Lung (tissue), 12 donors: ENCODE data around the gene VAT1. TPM values are rescaled to one million over a fixed set of nuclear protein-coding genes. Genes with fewer than 3 reads are reported as not detected.
"Not testable (repeated sequence)": the region's sequence is repeated elsewhere in the genome, so short reads cannot be mapped to it uniquely, and the experiment has no call there.

Source experiments
- ATAC-seq: fragments of 200-7000 bp; cut with Tn5 transposase; one replicate; pipeline ENCODE4 v1.9.1; 2020; ENCODE audit warnings: moderate number of reproducible peaks; ENCODE audit not compliant: insufficient read depth, low FRiP score
- DNase-seq, 3 donors: peaks; one replicate each; pipeline ENCODE4 v3.0.0-alpha.2; 2013 to 2017
- H3K27ac ChIP-seq, 2 donors: one replicate each; pipeline ENCODE4 v1.5.1; 2013; ENCODE audit warnings: mild to moderate bottlenecking in 2 of 2, moderate library complexity in 2 of 2, control low read depth in 1 of 2, inconsistent platforms in 1 of 2, low read depth in 1 of 2, low read length in 1 of 2
- H3K27me3 ChIP-seq, 3 donors: one replicate each; pipeline ENCODE4 v1.5.1; 2013; ENCODE audit warnings: low read length in 2 of 3; ENCODE audit not compliant: control insufficient read depth in 3 of 3, insufficient read depth in 3 of 3
- H3K36me3 ChIP-seq, 4 donors: one replicate each; pipeline ENCODE4 v1.5.1; 2013; ENCODE audit warnings: low read length in 4 of 4, mild to moderate bottlenecking in 1 of 4, moderate library complexity in 1 of 4; ENCODE audit not compliant: control insufficient read depth in 4 of 4, insufficient read depth in 4 of 4
- H3K4me1 ChIP-seq, 5 donors: one replicate each; pipeline ENCODE4 v1.5.1; 2013; ENCODE audit warnings: low read length in 5 of 5, mild to moderate bottlenecking in 2 of 5, moderate library complexity in 1 of 5; ENCODE audit not compliant: control insufficient read depth in 5 of 5, insufficient read depth in 5 of 5
- H3K4me3 ChIP-seq: one replicate; pipeline ENCODE4 v1.5.1; 2013; ENCODE audit warnings: mild to moderate bottlenecking, control low read depth, moderate library complexity
- H3K9ac ChIP-seq, 2 donors: one replicate each; pipeline ENCODE4 v1.5.1; 2013; ENCODE audit warnings: low read length in 2 of 2, control low read depth in 1 of 2; ENCODE audit not compliant: insufficient read depth in 1 of 2
- H3K9me3 ChIP-seq, 4 donors: one replicate each; pipeline ENCODE4 v1.5.1; 2013; ENCODE audit warnings: low read length in 3 of 4, mild to moderate bottlenecking in 1 of 4, moderate library complexity in 1 of 4; ENCODE audit not compliant: control insufficient read depth in 4 of 4, insufficient read depth in 3 of 4
- WGBS, 2 donors: extraction: QIAGEN DNeasy Blood & Tissue Kit; methylation state at CpG; one replicate each; pipeline ENCODE4 v1.1.7; 2013; 5-methylcytosine and 5-hydroxymethylcytosine counted together
- polyA plus RNA-seq, 2 donors: library from polyadenylated mRNA; stranded (reverse); fragments of 200-250 nt; gene quantifications; one replicate each; pipeline ENCODE4 v1.2.1, GENCODE V29; 2013
- total RNA-seq, 2 donors: library from RNA; depleted of rRNA in 1 of 2; stranded (reverse); fragments of >200 nt in 1 of 2; gene quantifications; one replicate each; pipeline ENCODE4 v1.2.1, GENCODE V29; 2014 to 2021
- TF ChIP-seq, protein P1 (sequence below): IDR thresholded peaks from 2 replicates; pipeline ENCODE4 v1.5.1; 2012; ENCODE audit warnings: mild to moderate bottlenecking; ENCODE audit errors: control extremely low read depth, extremely low read depth
- donor health status: control.
- donor health status: control.
- donor health status: Bipolar disorder and iron deficiency.
- donor health status: healthy.
- donor health status: DM: yes; HTN: yes; CAD: no.

The VAT1 gene
- total and polyA plus RNA-seq, 4 donors: 62.3 to 255 (median 121) TPM

DNA sequence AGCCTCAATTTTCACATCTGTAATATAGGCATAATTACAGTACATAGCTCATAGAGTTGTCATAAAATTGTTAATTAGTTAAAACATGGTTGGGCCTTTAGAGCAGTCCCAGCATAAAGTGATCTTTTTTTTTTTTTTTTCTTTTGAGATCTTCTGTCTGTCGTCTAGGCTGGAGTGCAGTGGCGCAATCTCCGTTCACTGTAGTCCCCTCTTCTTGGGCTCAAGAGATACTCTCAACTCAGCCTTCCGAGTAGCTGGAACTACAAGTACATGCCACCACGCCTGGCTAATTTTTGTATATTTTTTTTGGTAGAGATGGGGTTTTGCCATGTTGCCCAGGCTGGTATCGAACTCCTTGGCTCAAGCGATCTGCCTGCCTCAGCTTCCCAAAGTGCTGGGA is 33.9 kb upstream of the VAT1 start:
- ATAC-seq: no peak
- H3K27ac ChIP-seq: no peak overlapping the region
- 79 to 90% methylated on average over 7 of the region's 7 CpGs for WGBS, 2 donors
- no peaks in the 10 kb centered on the region for H3K27me3 ChIP-seq
- no peak overlapping the region for H3K9ac ChIP-seq
- no peak for DNase-seq
- peaks cover 2 to 5% (median 4%) of the 10 kb centered on the region in 4 donors for H3K36me3 ChIP-seq
- no peaks in the 10 kb centered on the region for H3K9me3 ChIP-seq
- no peaks in the 10 kb centered on the region for H3K4me1 ChIP-seq
- TF ChIP-seq, protein P1, sequence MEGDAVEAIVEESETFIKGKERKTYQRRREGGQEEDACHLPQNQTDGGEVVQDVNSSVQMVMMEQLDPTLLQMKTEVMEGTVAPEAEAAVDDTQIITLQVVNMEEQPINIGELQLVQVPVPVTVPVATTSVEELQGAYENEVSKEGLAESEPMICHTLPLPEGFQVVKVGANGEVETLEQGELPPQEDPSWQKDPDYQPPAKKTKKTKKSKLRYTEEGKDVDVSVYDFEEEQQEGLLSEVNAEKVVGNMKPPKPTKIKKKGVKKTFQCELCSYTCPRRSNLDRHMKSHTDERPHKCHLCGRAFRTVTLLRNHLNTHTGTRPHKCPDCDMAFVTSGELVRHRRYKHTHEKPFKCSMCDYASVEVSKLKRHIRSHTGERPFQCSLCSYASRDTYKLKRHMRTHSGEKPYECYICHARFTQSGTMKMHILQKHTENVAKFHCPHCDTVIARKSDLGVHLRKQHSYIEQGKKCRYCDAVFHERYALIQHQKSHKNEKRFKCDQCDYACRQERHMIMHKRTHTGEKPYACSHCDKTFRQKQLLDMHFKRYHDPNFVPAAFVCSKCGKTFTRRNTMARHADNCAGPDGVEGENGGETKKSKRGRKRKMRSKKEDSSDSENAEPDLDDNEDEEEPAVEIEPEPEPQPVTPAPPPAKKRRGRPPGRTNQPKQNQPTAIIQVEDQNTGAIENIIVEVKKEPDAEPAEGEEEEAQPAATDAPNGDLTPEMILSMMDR: no peak
- H3K4me3 ChIP-seq: no peak overlapping the region

DNA sequence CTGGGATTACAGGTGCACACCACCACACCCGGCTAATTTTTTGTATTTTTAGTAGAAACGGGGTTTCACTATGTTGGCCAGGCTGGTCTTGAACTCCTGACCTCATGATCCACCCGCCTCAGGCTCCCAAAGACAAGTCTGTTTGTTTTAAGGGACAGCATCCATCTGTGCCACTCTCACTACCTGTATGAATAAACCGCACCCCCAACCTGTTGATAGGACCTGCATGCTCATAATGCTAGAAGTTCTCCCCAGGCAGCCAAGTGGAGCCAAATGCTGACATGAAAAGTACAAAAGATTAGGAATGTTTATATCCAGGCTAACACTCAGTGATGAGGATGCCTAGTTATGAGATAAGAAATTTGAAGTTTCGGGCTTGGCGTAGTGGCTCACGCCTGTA is 30.8 kb upstream of the VAT1 start:
- not testable (repeated sequence) for H3K27ac ChIP-seq, ATAC-seq, DNase-seq, H3K36me3 ChIP-seq, H3K9me3 ChIP-seq, H3K9ac ChIP-seq, H3K4me1 ChIP-seq, H3K4me3 ChIP-seq, H3K27me3 ChIP-seq
- WGBS, 2 donors: 98% methylated on average over 7 of the region's 7 CpGs

DNA sequence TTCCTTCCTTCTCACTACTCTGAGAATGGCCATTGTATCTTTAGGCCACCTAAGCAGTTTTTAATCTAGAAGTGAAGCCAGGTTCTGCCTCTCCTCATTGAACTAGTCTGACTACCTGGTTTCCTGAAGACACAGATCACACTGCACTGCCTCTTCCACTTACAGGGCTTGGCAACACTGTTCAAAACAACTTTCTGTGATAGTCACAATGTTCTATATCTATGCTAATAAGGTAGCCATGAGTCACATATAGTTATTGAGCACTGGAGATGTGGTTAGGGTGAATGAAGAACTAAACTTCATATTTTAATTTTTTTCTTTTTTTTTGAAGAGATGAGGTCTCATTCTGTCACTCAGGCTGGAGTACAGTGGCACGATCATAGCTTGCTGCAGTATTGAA is 29.8 kb upstream of the VAT1 start:
- Histone ChIP-seq H3K27ac (no peak overlapping the region), H3K4me1 (no peaks in the 10 kb centered on the region), H3K4me3 (no peak overlapping the region), H3K9ac (no peak overlapping the region), H3K36me3 (peaks cover 3 to 9% (median 5%) of the 10 kb centered on the region in 4 donors), H3K9me3 (no peaks in the 10 kb centered on the region), H3K27me3 (no peaks in the 10 kb centered on the region)
- 95% methylated on average over 1 of the region's 1 CpG for WGBS, 2 donors
- DNase-seq (no peak), ATAC-seq (no peak)
- TF ChIP-seq, protein P1: no peak

DNA sequence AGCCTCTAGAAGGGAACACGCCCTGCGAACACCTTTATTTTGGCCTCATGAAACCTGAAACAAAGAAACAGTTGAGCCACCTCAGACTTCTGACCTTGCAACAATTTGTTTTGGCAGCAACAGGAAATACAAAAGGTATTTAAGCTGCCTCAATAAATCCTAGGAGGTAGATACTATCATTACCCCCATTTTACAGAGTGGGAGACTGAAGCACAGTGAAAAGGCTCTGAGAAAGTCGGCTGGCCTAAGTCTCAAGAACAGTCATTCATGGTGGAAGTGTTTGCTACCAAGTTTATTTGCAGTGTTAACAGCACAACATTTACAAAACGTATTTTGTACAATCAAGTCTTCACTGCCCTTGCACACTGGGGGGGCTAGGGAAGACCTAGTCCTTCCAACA is 21.8 kb upstream of the VAT1 start:
- no peak overlapping the region for H3K27ac ChIP-seq
- TF ChIP-seq, protein P1: no peak
- ATAC-seq (no peak), DNase-seq (no peak)
- 92 to 93% methylated on average over 4 of the region's 4 CpGs for WGBS, 2 donors
- no peak overlapping the region for H3K4me3 ChIP-seq
- H3K36me3 ChIP-seq: peaks cover 0 to 3% (median 0%) of the 10 kb centered on the region in 4 donors
- no peaks in the 10 kb centered on the region for H3K27me3 ChIP-seq
- no peaks in the 10 kb centered on the region for H3K9me3 ChIP-seq
- no peaks in the 10 kb centered on the region for H3K4me1 ChIP-seq
- H3K9ac ChIP-seq: no peak overlapping the region
